Smooth muscle cell (in vitro differentiated cells): ENCODE measurements around the gene NPTN. TPM values are rescaled to one million over a fixed set of nuclear protein-coding genes. Genes with fewer than 3 reads are reported as not detected.

Source experiments
- DNase-seq: peaks from one replicate; lab custom pipeline; 2025; ENCODE audit not compliant: unreplicated experiment; lab: John Stamatoyannopoulos, UW
- H2AFZ ChIP-seq: fragments of 200-600 bp; sonication (generic); 2 replicates; pipeline ENCODE4 v1.6.0; 2016; ENCODE audit warnings: antibody characterized with exemption, low read depth, mild to moderate bottlenecking
- H3F3A ChIP-seq: fragments of 200-600 bp; sonication (generic); 2 replicates; pipeline ENCODE4 v1.6.0; 2017; ENCODE audit warnings: antibody characterized with exemption, low read depth
- H3K27ac ChIP-seq: fragments of 200-600 bp; sonication (generic); 2 replicates; pipeline ENCODE4 v1.5.1; 2016; ENCODE audit warnings: low read depth, mild to moderate bottlenecking
- H3K27me3 ChIP-seq: fragments of 200-600 bp; sonication (generic); 2 replicates; pipeline ENCODE4 v1.6.1; 2016; ENCODE audit warnings: low read depth, mild to moderate bottlenecking
- H3K36me3 ChIP-seq: fragments of 200-600 bp; sonication (generic); 2 replicates; pipeline ENCODE4 v1.5.1; 2016; ENCODE audit warnings: low read depth
- H3K4me1 ChIP-seq: fragments of 200-600 bp; sonication (generic); 2 replicates; pipeline ENCODE4 v1.5.1; 2016; ENCODE audit warnings: low read depth
- H3K4me2 ChIP-seq: fragments of 200-600 bp; sonication (generic); 2 replicates; pipeline ENCODE4 v1.6.0; 2016; ENCODE audit warnings: mild to moderate bottlenecking
- H3K4me3 ChIP-seq: fragments of 200-600 bp; sonication (generic); 2 replicates; pipeline ENCODE4 v1.5.1; 2016; ENCODE audit warnings: mild to moderate bottlenecking
- H3K79me2 ChIP-seq: fragments of 200-600 bp; sonication (generic); 2 replicates; pipeline ENCODE4 v1.6.0; 2016; ENCODE audit warnings: low read depth, mild to moderate bottlenecking
- H3K9ac ChIP-seq: fragments of 200-600 bp; sonication (generic); 2 replicates; pipeline ENCODE4 v1.6.0; 2016; ENCODE audit warnings: low read depth
- H3K9me3 ChIP-seq: fragments of 200-600 bp; sonication (generic); replicated peaks from 2 replicates; pipeline ENCODE4 v1.5.1; 2016; ENCODE audit warnings: low read depth
- H4K20me1 ChIP-seq: fragments of 200-600 bp; sonication (generic); 2 replicates; pipeline ENCODE4 v1.6.0; 2016; ENCODE audit warnings: low read depth
- CTCF ChIP-seq: fragments of 200-600 bp; sonication (generic); IDR thresholded peaks from 2 replicates; pipeline ENCODE4 v1.5.1; 2017; ENCODE audit warnings: borderline replicate concordance, mild to moderate bottlenecking, antibody characterized with exemption; ENCODE audit not compliant: insufficient read depth, poor library complexity, severe bottlenecking
- WGBS: methylation state at CpG from one replicate; pipeline ENCODE4 v1.1.7; 2016; ENCODE audit warnings: low lambda C conversion rate; 5-methylcytosine and 5-hydroxymethylcytosine counted together
- polyA plus RNA-seq: library from polyadenylated mRNA; unstranded; fragments of >200 nt; fragmentation: Nextera tagmentation; extraction: Ambion mirVana; gene quantifications from 2 replicates; pipeline ENCODE4 v1.2.1, GENCODE V29; 2016
- total RNA-seq: library from RNA; depleted of rRNA; stranded (reverse); fragments of >200 nt; gene quantifications from 2 replicates; pipeline ENCODE4 v1.2.3, GENCODE V29; 2014

NPTN gene
- total and polyA plus RNA-seq, 2 experiments from 2014 or later, result 153 to 215 TPM

DNA sequence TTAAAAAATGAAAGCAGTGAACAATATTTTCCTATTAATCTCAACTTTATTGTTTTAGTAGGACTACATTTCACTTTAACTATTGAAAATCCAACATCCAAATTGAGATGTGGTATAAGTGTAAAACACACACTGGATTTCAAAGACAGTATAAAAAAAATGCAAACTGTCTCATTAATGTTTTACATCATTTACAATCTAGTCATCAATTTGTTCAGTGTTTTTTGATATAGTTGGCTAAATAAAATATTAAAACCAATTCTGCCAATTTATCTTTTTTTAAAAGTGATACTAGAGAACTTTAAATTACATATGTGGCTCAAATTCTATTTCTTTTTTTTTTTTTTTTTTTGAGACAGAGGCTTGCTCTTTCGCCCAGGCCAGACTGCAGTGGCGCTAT lies 95.1 kb downstream of the NPTN start:
- H3K4me2 ChIP-seq, result no peak overlapping the region
- H4K20me1 ChIP-seq, result no peaks in the 10 kb centered on the region
- no peaks in the 10 kb centered on the region for H3K4me1 ChIP-seq
- no peaks in the 10 kb centered on the region for H3K27me3 ChIP-seq
- no peak overlapping the region for H3K9ac ChIP-seq
- no peak for TF ChIP-seq CTCF
- no peaks in the 10 kb centered on the region for H3F3A ChIP-seq
- no peak overlapping the region for H2AFZ ChIP-seq
- H3K4me3 ChIP-seq, result no peak overlapping the region
- DNase-seq, result no peak
- 100% methylated on average over 2 of the region's 2 CpGs for WGBS
- H3K9me3 ChIP-seq, result no peaks in the 10 kb centered on the region
- no peak overlapping the region for H3K27ac ChIP-seq
- H3K36me3 ChIP-seq, result no peaks in the 10 kb centered on the region
- no peaks in the 10 kb centered on the region for H3K79me2 ChIP-seq

GRCh38 chr15:73530649-73531048 lies 102.5 kb downstream of the NPTN start:
- 78% methylated on average over 3 of the region's 3 CpGs for WGBS
- H3K4me2 ChIP-seq, result no peak overlapping the region
- TF ChIP-seq CTCF, result no peak
- no peaks in the 10 kb centered on the region for H3F3A ChIP-seq
- no peak overlapping the region for H3K4me3 ChIP-seq
- no peaks in the 10 kb centered on the region for H3K27me3 ChIP-seq
- no peaks in the 10 kb centered on the region for H3K9me3 ChIP-seq
- no peaks in the 10 kb centered on the region for H3K79me2 ChIP-seq
- H3K4me1 ChIP-seq, result no peaks in the 10 kb centered on the region
- DNase-seq, result no peak
- no peaks in the 10 kb centered on the region for H4K20me1 ChIP-seq
- no peak overlapping the region for H2AFZ ChIP-seq
- no peak overlapping the region for H3K9ac ChIP-seq
- H3K36me3 ChIP-seq, result no peaks in the 10 kb centered on the region
- H3K27ac ChIP-seq, result no peak overlapping the region

GRCh38 chr15:73527598-73527997 lies 105.6 kb downstream of the NPTN start:
- Histone ChIP-seq H3K36me3 (no peaks in the 10 kb centered on the region), H3K9ac (no peak overlapping the region), H4K20me1 (no peaks in the 10 kb centered on the region), H3K9me3 (no peaks in the 10 kb centered on the region), H3K4me1 (no peaks in the 10 kb centered on the region), H3K27me3 (no peaks in the 10 kb centered on the region), H3K4me2 (no peak overlapping the region), H3K4me3 (no peak overlapping the region), H3F3A (no peaks in the 10 kb centered on the region), H2AFZ (no peak overlapping the region), H3K79me2 (no peaks in the 10 kb centered on the region), H3K27ac (no peak overlapping the region)
- no peak for TF ChIP-seq CTCF
- WGBS, result 97% methylated on average over 2 of the region's 2 CpGs
- no peak for DNase-seq

GRCh38 chr15:73524919-73525318 lies 108.3 kb downstream of the NPTN start:
- no peak overlapping the region for H3K4me3 ChIP-seq
- no peak for DNase-seq
- H3K79me2 ChIP-seq, result no peaks in the 10 kb centered on the region
- no peaks in the 10 kb centered on the region for H3F3A ChIP-seq
- H3K4me2 ChIP-seq, result no peak overlapping the region
- H2AFZ ChIP-seq, result no peak overlapping the region
- no peaks in the 10 kb centered on the region for H3K36me3 ChIP-seq
- WGBS, result 85% methylated on average over 1 of the region's 1 CpG
- no peak for TF ChIP-seq CTCF
- no peaks in the 10 kb centered on the region for H3K4me1 ChIP-seq
- H3K27ac ChIP-seq, result no peak overlapping the region
- H3K9me3 ChIP-seq, result no peaks in the 10 kb centered on the region
- no peak overlapping the region for H3K9ac ChIP-seq
- H4K20me1 ChIP-seq, result no peaks in the 10 kb centered on the region
- H3K27me3 ChIP-seq, result no peaks in the 10 kb centered on the region
